PC-9 (cell line): ENCODE data around the gene PPFIA4.

Experiments
- EZH2 ChIP-seq: fragments of 200-600 bp; sonication (generic); IDR thresholded peaks from 2 replicates; pipeline ENCODE4 v1.8.0; 2017; ENCODE audit warnings: antibody characterized with exemption, low read depth
- TF ChIP-seq, protein P1 (sequence below): fragments of 200-600 bp; sonication (generic); conservative IDR thresholded peaks from 2 replicates; pipeline ENCODE4 v1.6.1; 2017; ENCODE audit warnings: mixed run types, antibody characterized with exemption, mild to moderate bottlenecking, moderate library complexity

DNA sequence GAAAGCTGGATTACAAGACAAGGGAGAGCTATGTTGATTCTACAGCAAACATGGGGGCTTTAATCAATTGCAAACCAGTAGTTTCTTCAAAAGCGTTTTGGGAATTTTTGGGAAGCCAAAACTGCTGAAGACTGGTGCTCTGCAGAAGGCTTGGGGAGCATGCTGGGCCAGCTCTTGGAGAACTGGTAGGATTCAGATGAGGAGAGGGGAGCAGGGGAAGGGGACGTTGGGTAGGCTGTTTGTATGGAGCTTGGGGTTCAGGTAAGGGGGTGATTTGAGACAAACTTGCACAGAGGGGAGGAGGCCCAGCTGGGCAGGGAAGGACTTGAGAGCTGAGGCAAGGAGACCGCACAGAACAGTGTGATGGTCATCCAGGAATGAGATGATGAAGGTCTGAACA lies 62.1 kb downstream of the PPFIA4 start:
- TF ChIP-seq, protein P1, sequence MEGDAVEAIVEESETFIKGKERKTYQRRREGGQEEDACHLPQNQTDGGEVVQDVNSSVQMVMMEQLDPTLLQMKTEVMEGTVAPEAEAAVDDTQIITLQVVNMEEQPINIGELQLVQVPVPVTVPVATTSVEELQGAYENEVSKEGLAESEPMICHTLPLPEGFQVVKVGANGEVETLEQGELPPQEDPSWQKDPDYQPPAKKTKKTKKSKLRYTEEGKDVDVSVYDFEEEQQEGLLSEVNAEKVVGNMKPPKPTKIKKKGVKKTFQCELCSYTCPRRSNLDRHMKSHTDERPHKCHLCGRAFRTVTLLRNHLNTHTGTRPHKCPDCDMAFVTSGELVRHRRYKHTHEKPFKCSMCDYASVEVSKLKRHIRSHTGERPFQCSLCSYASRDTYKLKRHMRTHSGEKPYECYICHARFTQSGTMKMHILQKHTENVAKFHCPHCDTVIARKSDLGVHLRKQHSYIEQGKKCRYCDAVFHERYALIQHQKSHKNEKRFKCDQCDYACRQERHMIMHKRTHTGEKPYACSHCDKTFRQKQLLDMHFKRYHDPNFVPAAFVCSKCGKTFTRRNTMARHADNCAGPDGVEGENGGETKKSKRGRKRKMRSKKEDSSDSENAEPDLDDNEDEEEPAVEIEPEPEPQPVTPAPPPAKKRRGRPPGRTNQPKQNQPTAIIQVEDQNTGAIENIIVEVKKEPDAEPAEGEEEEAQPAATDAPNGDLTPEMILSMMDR: no peak
- no peak for TF ChIP-seq EZH2
